NCI-H1092 (cell line): ENCODE data around the gene PJA1.

ENCODE experiments used
- DNase-seq: peaks from one replicate; lab custom pipeline; 2025; lab: John Stamatoyannopoulos, UW

Gene PJA1

GRCh38 chrX:69142788-69143469, 22.3 kb downstream of the PJA1 start:
- DNase-seq = no peak

GRCh38 chrX:69140837-69141236, 24.4 kb downstream of the PJA1 start:
- no peak for DNase-seq

GRCh38 chrX:69139516-69139915, 25.7 kb downstream of the PJA1 start:
- no peak for DNase-seq

- DNase-seq = no peak
Observed at GRCh38 chrX:69138512-69138911, 26.7 kb downstream of the PJA1 start.

GRCh38 chrX:69138118-69138390, 27.2 kb downstream of the PJA1 start:
- DNase-seq = no peak

- DNase-seq = no peak
Observed at GRCh38 chrX:69137371-69138117, 27.7 kb downstream of the PJA1 start.

GRCh38 chrX:69136546-69137331, 28.5 kb downstream of the PJA1 start:
- no peak for DNase-seq

- peak; percentile 14 for DNase-seq
Observed at GRCh38 chrX:69133921-69134542, 31.2 kb downstream of the PJA1 start.

- DNase-seq = no peak
Observed at GRCh38 chrX:69131886-69132285, 33.4 kb downstream of the PJA1 start.

- no peak for DNase-seq
Observed at GRCh38 chrX:69130439-69130838, 34.8 kb downstream of the PJA1 start.

- DNase-seq = no peak
Observed at GRCh38 chrX:69128588-69128987, 36.7 kb downstream of the PJA1 start.

GRCh38 chrX:69127466-69127865, 37.8 kb downstream of the PJA1 start:
- no peak for DNase-seq

GRCh38 chrX:69126642-69127041, 38.6 kb downstream of the PJA1 start:
- no peak for DNase-seq

- DNase-seq = no peak
Observed at GRCh38 chrX:69125094-69125493, 40.2 kb downstream of the PJA1 start.

- no peak for DNase-seq
Observed at GRCh38 chrX:69124108-69124507, 41.1 kb downstream of the PJA1 start.

- no peak for DNase-seq
Observed at GRCh38 chrX:69123481-69123880, 41.8 kb downstream of the PJA1 start.

GRCh38 chrX:69121321-69122000, 43.8 kb downstream of the PJA1 start:
- DNase-seq = no peak

- DNase-seq = no peak
Observed at GRCh38 chrX:69120476-69120875, 44.8 kb downstream of the PJA1 start.

GRCh38 chrX:69119122-69119521, 46.1 kb downstream of the PJA1 start:
- no peak for DNase-seq

- no peak for DNase-seq
Observed at GRCh38 chrX:69117876-69118526, 47.3 kb downstream of the PJA1 start.

GRCh38 chrX:69116077-69116476, 49.2 kb downstream of the PJA1 start:
- no peak for DNase-seq

- no peak for DNase-seq
Observed at GRCh38 chrX:69113723-69114122, 51.5 kb downstream of the PJA1 start.
